Activated CD8-positive, alpha-beta T cell treated with anti-CD3 and anti-CD28 coated beads, Interleukin-2, amount 10 ng/mL, durations not matched to agents 7 days and 5 days (primary cell): ENCODE results near the gene FAM13A. TPM values are rescaled to one million over a fixed set of nuclear protein-coding genes. Genes with fewer than 3 reads are reported as not detected.

Experiments
- ATAC-seq: fragments of 150-1000 bp; cut with Tn5 transposase; one replicate; pipeline ENCODE4 v1.10.0; 2021; ENCODE audit warnings: moderate library complexity
- CTCF ChIA-PET: fragments of 350-600 bp; sonication (Branson Sonifier 250); formaldehyde crosslinking; loops from one replicate; lab custom pipeline; 2021; ENCODE audit warnings: antibody characterized with exemption; lab: Charles Lee
- POLR2A ChIA-PET: fragments of 350-600 bp; sonication (Branson Sonifier 250); formaldehyde crosslinking; loops from one replicate; lab custom pipeline; 2021; ENCODE audit warnings: antibody characterized with exemption; lab: Charles Lee
- DNase-seq: peaks from one replicate; pipeline ENCODE4 v3.0.0-alpha.2; 2020
- H3K27ac Mint-ChIP-seq: one replicate; pipeline ENCODE4 v1.8.0; 2021; ENCODE audit warnings: mild to moderate bottlenecking, mixed read lengths
- H3K27me3 Mint-ChIP-seq: one replicate; pipeline ENCODE4 v1.8.0; 2021; ENCODE audit warnings: low read depth, mixed read lengths
- H3K36me3 Mint-ChIP-seq: one replicate; pipeline ENCODE4 v1.8.0; 2021; ENCODE audit warnings: low read depth, mixed read lengths
- H3K4me1 Mint-ChIP-seq: one replicate; pipeline ENCODE4 v1.8.0; 2021; ENCODE audit warnings: low read depth, mixed read lengths
- H3K4me3 Mint-ChIP-seq: one replicate; pipeline ENCODE4 v1.8.0; 2021; ENCODE audit warnings: mild to moderate bottlenecking, mixed read lengths
- H3K9me3 Mint-ChIP-seq: one replicate; pipeline ENCODE4 v1.8.0; 2022; ENCODE audit warnings: mixed read lengths; ENCODE audit not compliant: insufficient read depth
- total RNA-seq, 2 experiments: library from RNA; stranded (reverse); gene quantifications; one replicate each; pipeline ENCODE4 v1.2.3, GENCODE V29; 2021

FAM13A gene
- total RNA-seq, 2 experiments from 2014 or later: 4.5 to 4.7 TPM

DNA sequence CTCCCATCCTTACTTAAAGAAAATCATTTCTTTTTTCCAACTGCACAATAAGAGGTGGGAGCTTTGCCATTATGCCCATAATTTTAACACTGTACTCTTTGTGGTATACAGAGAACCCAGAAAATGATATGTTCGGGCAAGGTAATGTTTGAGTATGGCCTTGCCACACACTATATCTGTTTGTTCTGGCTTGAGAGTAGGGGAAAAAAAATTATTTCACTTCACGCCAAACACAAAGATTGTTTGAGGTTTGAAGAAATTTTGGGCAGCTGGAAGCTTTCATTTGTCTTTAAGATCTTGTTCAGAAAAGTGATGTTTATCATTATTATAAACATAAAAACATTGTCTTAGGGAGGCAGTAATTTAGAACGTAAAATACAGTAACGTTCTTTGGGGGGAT lies 244.0 kb downstream of the FAM13A start:
- ATAC-seq (no peak), DNase-seq (no peak)
- Mint-ChIP-seq H3K4me3 (no peak overlapping the region), H3K27ac (no peak overlapping the region), H3K4me1 (no peaks in the 10 kb centered on the region), H3K27me3 (peaks cover 14% of the 10 kb centered on the region), H3K9me3 (no peaks in the 10 kb centered on the region), H3K36me3 (no peaks in the 10 kb centered on the region)
- ChIA-PET POLR2A (no interaction called here), CTCF (interaction anchor here (0.8 kb wide), 1 partner anchor 211 kb away, joined by 3 read pairs; no protein-coding TSS in a partner anchor)

DNA sequence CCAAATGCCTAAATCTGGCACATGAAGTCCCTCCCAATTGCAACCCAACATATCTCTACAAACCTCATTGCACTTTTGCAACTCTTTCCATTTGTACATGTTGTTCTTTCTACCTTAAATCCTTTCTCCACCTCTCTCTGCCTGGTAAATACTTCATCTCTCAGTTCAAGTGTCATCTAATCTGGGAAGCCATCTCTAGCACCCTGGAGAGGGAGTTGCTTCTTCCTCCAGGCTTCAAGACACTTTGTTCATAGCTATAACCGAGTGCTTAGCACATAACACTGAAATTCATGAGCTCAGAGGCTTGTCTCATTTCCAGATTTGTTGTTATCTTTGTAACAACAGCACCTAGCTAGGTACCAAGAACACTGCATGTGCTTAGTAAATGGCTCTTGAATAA lies 244.6 kb downstream of the FAM13A start:
- CTCF ChIA-PET: interaction anchor here (0.8 kb wide), 1 partner anchor 211 kb away, joined by 3 read pairs; no protein-coding TSS in a partner anchor
- Mint-ChIP-seq H3K27ac (no peak overlapping the region), H3K4me3 (no peak overlapping the region), H3K27me3 (peaks cover 14% of the 10 kb centered on the region), H3K4me1 (no peaks in the 10 kb centered on the region), H3K36me3 (no peaks in the 10 kb centered on the region), H3K9me3 (no peaks in the 10 kb centered on the region)
- ATAC-seq (no peak), DNase-seq (no peak)
- POLR2A ChIA-PET: no interaction called here

DNA sequence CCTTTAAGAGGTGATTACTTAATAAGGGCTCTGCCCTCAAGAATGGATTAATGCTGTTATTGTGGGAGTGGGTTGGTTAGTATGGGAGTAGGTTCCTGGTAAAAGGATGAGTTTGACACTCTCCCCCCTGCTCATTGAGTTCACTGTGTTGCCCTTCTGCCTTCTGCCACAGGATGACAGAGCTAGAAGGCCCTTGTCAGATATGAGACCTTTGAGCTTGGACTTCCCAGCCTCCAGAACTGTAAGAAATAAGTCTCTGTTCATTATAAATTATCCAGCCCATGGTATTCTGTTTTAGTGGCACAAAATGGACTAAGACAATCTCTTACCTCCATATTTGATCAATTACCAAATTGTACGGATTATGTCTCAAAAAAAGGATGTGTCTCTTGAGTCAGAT lies 245.1 kb downstream of the FAM13A start:
- CTCF ChIA-PET: interaction anchor here (1.0 kb wide), 1 partner anchor 21 kb away, joined by 3 read pairs; no protein-coding TSS in a partner anchor
- Mint-ChIP-seq H3K4me1 (no peaks in the 10 kb centered on the region), H3K27ac (no peak overlapping the region), H3K4me3 (no peak overlapping the region), H3K9me3 (no peaks in the 10 kb centered on the region), H3K27me3 (peaks cover 17% of the 10 kb centered on the region), H3K36me3 (no peaks in the 10 kb centered on the region)
- POLR2A ChIA-PET: no interaction called here
- ATAC-seq: no peak
- no peak for DNase-seq

DNA sequence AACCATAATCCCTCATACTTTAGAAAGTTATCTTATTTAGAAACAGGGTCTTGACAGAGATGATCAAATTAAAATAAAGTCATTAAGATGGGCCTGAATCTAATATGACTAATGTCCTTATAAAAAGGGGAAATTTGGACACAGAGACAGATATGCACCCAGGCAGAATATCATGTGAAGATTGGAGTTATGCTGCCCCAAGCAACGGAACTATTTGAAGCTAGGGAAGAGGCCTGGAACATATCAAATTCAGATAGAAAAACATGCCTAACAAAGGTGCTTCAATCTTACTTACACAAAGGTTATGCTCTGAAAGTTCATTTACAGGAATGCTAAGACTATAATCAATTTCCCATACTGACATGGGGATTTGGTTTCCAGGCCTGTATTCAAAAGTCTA lies 246.7 kb downstream of the FAM13A start:
- POLR2A ChIA-PET: no interaction called here

DNA sequence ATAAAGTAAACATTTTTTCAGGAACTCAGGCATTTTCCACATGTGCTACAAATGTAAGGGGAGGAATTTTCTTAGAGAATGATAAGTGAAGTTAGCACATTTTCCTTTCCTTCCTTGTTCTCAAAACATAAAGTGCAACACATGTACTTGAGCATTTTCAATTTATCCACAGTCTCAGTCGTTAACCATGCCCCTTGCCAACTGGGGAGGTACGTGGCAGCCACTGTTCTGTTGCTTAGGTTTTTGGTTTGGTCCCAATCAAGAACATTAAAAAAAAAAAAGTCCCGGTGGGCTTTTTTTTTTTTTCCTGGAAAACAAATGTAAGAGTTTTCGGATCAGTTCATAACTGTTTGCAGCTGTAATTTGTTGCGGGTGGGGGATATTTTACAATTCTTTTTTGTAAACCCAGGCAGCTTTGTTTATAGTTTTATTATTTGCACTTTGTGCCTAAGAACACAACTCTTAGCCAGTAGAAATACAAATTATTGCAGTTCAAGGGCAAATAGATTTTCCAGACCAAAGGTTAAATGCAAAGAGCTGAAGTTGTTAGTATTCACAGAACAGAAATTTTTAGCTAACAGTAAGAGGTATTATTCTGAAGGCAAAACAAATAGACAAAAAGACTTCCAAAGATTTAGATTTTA lies 247.3 kb downstream of the FAM13A start:
- ATAC-seq: no peak
- peaks cover 18% of the 10 kb centered on the region for H3K27me3 Mint-ChIP-seq
- CTCF ChIA-PET: interaction anchor here (1.0 to 3.4 kb wide), 3 partner anchors 8 to 9 kb away, joined by 3 to 18 read pairs (median 5); no protein-coding TSS in a partner anchor
- H3K36me3 Mint-ChIP-seq: no peaks in the 10 kb centered on the region
- no peak for DNase-seq
- H3K9me3 Mint-ChIP-seq: no peaks in the 10 kb centered on the region
- no peak overlapping the region for H3K4me3 Mint-ChIP-seq
- no peak overlapping the region for H3K27ac Mint-ChIP-seq
- no peaks in the 10 kb centered on the region for H3K4me1 Mint-ChIP-seq
- POLR2A ChIA-PET: no interaction called here

More for the DNA sequence above, 246.7 kb downstream of the FAM13A start:
- Mint-ChIP-seq H3K4me1 (no peaks in the 10 kb centered on the region), H3K4me3 (no peak overlapping the region), H3K36me3 (no peaks in the 10 kb centered on the region), H3K9me3 (no peaks in the 10 kb centered on the region), H3K27ac (no peak overlapping the region), H3K27me3 (peaks cover 17% of the 10 kb centered on the region)
- CTCF ChIA-PET: interaction anchor here (1.0 to 1.3 kb wide), 2 partner anchors 8 to 9 kb away, joined by 3 to 5 read pairs; no protein-coding TSS in a partner anchor
- DNase-seq (no peak), ATAC-seq (no peak)

DNA sequence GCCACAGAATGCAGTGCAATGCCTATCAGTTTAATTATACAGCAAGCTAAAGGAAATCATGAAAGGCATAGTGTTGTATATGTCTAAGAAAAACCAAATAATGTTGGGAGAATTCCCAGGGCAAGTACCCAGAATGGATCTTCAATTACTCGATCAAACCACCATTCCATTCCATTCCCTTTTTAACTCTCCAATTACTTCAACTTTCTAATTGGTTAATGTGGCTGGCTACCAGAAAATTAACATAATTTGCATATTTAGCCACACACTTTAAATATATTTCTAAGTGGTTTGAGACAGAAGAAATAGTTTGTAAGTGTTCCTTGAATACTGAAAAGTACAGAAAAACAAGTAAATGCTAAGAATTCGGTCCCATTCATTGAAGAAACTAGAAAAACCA lies 247.9 kb downstream of the FAM13A start:
- H3K4me3 Mint-ChIP-seq: no peak overlapping the region
- no peaks in the 10 kb centered on the region for H3K36me3 Mint-ChIP-seq
- DNase-seq (no peak), ATAC-seq (no peak)
- H3K9me3 Mint-ChIP-seq: no peaks in the 10 kb centered on the region
- no peak overlapping the region for H3K27ac Mint-ChIP-seq
- H3K27me3 Mint-ChIP-seq: peaks cover 17% of the 10 kb centered on the region
- ChIA-PET CTCF (interaction anchor here (1.0 to 3.4 kb wide), 2 partner anchors 10 to 269 kb away, joined by 3 to 18 read pairs; no protein-coding TSS in a partner anchor), POLR2A (no interaction called here)
- H3K4me1 Mint-ChIP-seq: peaks cover 2% of the 10 kb centered on the region

DNA sequence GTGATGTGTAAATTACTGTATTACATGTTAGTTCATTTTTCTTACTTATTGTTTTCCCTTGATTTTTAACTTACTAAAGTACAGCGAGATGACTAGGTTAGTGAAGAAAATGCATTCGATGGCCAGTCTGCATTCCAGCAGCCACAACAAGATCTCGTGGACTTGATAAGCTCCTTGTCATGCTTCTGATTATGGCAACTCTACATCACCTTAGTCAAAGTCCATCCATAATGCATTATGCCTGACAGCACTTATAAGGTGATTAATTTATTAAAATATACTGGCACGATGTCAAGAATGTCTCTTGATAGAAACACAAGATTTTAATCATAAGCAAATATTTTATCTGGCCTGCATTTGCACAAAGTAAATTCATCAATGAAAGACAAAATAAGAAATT lies 249.5 kb downstream of the FAM13A start:
- peaks cover 11% of the 10 kb centered on the region for H3K4me1 Mint-ChIP-seq
- H3K9me3 Mint-ChIP-seq: no peaks in the 10 kb centered on the region
- peaks cover 19% of the 10 kb centered on the region for H3K27me3 Mint-ChIP-seq
- ChIA-PET POLR2A (no interaction called here), CTCF (interaction anchor here (3.4 kb wide), 1 partner anchor 11 kb away, joined by 18 read pairs; no protein-coding TSS in a partner anchor)
- H3K36me3 Mint-ChIP-seq: no peaks in the 10 kb centered on the region
- ATAC-seq (no peak), DNase-seq (no peak)
- H3K4me3 Mint-ChIP-seq: no peak overlapping the region
- no peak overlapping the region for H3K27ac Mint-ChIP-seq

DNA sequence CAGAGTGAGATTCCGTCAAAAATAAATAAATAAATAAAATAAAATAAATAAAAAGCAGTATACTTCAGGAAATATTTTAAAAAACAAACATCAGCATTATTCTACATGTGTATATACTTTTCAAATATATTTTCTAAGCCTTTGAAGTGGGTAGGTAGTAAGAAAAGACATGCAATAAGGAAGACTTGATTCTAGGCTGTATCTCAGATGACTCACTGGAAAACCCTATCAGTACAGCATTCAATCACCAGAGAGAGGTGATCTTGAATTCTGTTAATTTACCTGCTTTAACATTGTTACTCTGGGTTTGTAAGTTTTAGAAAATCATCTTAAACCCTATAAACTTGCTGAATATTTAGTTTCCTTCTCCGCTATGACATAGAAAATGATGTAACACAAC lies 252.8 kb downstream of the FAM13A start:
- Mint-ChIP-seq H3K27ac (no peak overlapping the region), H3K9me3 (no peaks in the 10 kb centered on the region), H3K4me1 (peaks cover 11% of the 10 kb centered on the region), H3K27me3 (peaks cover 23% of the 10 kb centered on the region), H3K36me3 (no peaks in the 10 kb centered on the region), H3K4me3 (no peak overlapping the region)
- ATAC-seq (no peak), DNase-seq (no peak)
- CTCF ChIA-PET: interaction anchor here (1.3 kb wide), 1 partner anchor 265 kb away, joined by 3 read pairs; no protein-coding TSS in a partner anchor
- POLR2A ChIA-PET: no interaction called here

DNA sequence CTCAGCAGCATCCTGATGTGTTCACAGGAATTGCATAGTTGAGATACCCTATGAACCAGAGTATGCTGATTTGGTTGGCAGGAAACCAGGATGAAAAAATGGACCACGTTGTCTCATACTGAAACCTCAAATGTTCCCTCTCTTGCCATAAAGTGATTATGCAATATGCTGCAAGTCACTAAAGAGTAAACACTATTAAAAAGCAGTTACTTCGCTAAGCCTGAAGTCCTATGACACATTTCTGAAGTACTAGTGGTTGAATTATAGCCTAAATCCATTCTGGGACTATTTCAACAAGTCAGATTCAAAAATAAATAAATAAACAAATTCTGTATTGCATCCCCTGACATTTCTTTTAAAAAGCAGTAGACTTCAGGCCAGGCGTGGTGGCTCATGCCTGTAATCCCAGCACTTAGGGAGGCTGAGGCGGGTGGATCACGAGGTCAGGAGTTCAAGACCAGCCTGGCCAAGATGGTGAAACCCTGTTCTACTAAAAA lies 253.3 kb downstream of the FAM13A start:
- H3K4me3 Mint-ChIP-seq: no peak overlapping the region
- ChIA-PET CTCF (interaction anchor here (1.3 kb wide), 1 partner anchor 264 kb away, joined by 3 read pairs; no protein-coding TSS in a partner anchor), POLR2A (no interaction called here)
- ATAC-seq: peak; percentile 71
- no peak for DNase-seq
- H3K9me3 Mint-ChIP-seq: no peaks in the 10 kb centered on the region
- H3K27me3 Mint-ChIP-seq: peaks cover 23% of the 10 kb centered on the region
- H3K27ac Mint-ChIP-seq: no peak overlapping the region
- peaks cover 11% of the 10 kb centered on the region for H3K4me1 Mint-ChIP-seq
- H3K36me3 Mint-ChIP-seq: no peaks in the 10 kb centered on the region

DNA sequence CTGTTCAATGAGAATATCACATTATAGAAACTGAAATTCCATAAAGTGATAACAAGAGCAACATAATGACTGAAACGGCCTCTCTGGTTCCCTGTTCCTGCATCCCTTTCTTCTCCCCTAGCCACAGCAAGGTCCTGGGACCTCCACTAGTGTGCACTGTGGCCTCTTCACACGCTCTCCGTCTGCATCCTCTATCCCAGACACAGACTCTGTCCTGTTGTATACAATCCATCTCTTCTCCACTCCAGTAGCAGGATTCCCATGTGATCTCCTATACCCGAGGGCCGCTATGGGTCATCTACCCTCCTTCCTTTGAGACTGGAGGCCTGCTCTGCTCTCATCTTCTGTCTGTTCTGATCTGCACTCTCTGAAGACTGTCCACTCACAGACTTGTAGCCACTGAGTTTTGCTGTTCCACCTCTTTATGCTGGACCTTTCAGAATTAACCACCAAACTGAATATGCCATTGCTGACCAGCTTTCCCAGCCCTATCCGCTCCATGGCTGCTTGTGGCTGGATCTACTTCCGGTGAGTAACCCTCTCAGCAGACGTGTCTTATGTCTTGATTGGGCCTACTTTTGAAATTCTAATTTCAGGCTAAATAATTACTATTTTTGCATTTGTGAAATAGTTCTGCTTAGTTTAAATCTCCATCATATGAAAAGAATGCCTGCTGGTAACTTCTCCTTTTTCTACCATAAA lies 254.2 kb downstream of the FAM13A start:
- Mint-ChIP-seq H3K9me3 (no peaks in the 10 kb centered on the region), H3K36me3 (no peaks in the 10 kb centered on the region), H3K4me3 (no peak overlapping the region), H3K27me3 (peaks cover 31% of the 10 kb centered on the region), H3K4me1 (peaks cover 11% of the 10 kb centered on the region), H3K27ac (no peak overlapping the region)
- ChIA-PET CTCF (no interaction called here), POLR2A (no interaction called here)
- DNase-seq (no peak), ATAC-seq (no peak)

DNA sequence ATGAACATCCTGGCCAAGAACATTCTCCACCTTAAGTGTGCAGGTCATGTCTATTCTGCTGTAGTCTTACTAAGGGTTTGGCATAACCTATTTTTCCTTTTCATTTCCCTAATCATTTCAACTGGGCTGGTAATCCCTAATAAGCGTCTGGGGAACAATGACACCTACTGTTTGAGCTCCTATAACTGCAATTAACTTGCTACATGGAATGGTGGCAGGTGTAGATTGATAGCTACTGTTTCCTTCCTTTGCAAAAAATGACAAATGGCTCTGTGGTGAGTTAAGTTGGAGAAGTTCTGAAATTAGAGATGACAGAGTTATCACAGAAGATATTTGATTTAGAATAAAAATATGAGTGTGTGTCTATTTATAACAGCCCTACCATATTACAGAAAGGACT lies 254.8 kb downstream of the FAM13A start:
- peaks cover 32% of the 10 kb centered on the region for H3K27me3 Mint-ChIP-seq
- no peaks in the 10 kb centered on the region for H3K9me3 Mint-ChIP-seq
- H3K4me3 Mint-ChIP-seq: no peak overlapping the region
- peaks cover 11% of the 10 kb centered on the region for H3K4me1 Mint-ChIP-seq
- POLR2A ChIA-PET: no interaction called here
- no peak overlapping the region for H3K27ac Mint-ChIP-seq
- ATAC-seq: no peak
- CTCF ChIA-PET: no interaction called here
- no peaks in the 10 kb centered on the region for H3K36me3 Mint-ChIP-seq
- DNase-seq: no peak

DNA sequence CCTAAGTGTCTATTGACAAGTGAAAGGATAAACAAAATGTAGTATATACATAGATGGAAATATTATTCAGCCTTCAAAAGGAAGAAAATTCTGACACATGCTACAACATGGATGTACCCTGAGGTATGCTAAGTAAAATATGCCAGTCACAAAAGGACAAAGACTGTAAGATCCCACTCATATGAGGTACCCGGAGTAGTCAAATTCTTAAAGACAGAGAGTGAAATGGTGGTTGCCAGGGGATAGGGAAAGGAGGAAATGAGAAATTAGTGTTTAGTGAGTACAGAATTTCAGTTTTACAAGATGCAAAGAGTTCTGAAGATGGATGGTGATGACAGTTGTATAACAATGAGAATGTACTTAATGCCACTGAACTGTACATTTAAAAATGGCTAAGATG lies 257.1 kb downstream of the FAM13A start:
- DNase-seq (no peak), ATAC-seq (no peak)
- no peak overlapping the region for H3K4me3 Mint-ChIP-seq
- peaks cover 11% of the 10 kb centered on the region for H3K4me1 Mint-ChIP-seq
- CTCF ChIA-PET: no interaction called here
- POLR2A ChIA-PET: no interaction called here
- H3K36me3 Mint-ChIP-seq: no peaks in the 10 kb centered on the region
- H3K27me3 Mint-ChIP-seq: peaks cover 27% of the 10 kb centered on the region
- no peak overlapping the region for H3K27ac Mint-ChIP-seq
- no peaks in the 10 kb centered on the region for H3K9me3 Mint-ChIP-seq
